AG04450 (cell line): ENCODE data around the gene EGF. TPM values are rescaled to one million over a fixed set of nuclear protein-coding genes. Genes with fewer than 3 reads are reported as not detected.

Source experiments
- CTCF ChIA-PET: fragments of 300-600, 350-600 bp; formaldehyde crosslinking; extraction: SDS; loops from one replicate; lab custom pipeline; 2022; ENCODE audit warnings: antibody characterized with exemption, inconsistent platforms; lab: Charles Lee
- POLR2A ChIA-PET: fragments of 350-600 bp; formaldehyde crosslinking; extraction: SDS; loops from one replicate; lab custom pipeline; 2021; ENCODE audit warnings: antibody characterized with exemption, inconsistent platforms; lab: Yijun Ruan, JAX
- DNase-seq: peaks from one replicate; pipeline ENCODE4 v3.0.0-alpha.2; 2011; ENCODE audit warnings: low read depth, low spot score
- H3K27ac ChIP-seq: one replicate; pipeline ENCODE4 v1.5.1; 2012; ENCODE audit warnings: low read depth, low read length, control low read depth
- H3K27me3 ChIP-seq: one replicate; pipeline ENCODE4 v1.6.0; 2012; ENCODE audit warnings: low read length; ENCODE audit not compliant: control insufficient read depth, insufficient read depth
- H3K4me3 ChIP-seq: 2 replicates; pipeline ENCODE4 v1.5.1; 2011; ENCODE audit warnings: mild to moderate bottlenecking, low read depth, low read length, control low read depth
- H3K9me3 ChIP-seq: 2 replicates; pipeline ENCODE4 v1.5.1; 2012; ENCODE audit warnings: low read length; ENCODE audit not compliant: control insufficient read depth, insufficient read depth
- polyA plus RNA-seq: library from polyadenylated mRNA; depleted of rRNA; stranded (reverse); fragments of >200 nt; gene quantifications from 2 replicates; pipeline ENCODE4 v1.2.3, GENCODE V29; 2011
- TF ChIP-seq, protein P1 (sequence below): IDR thresholded peaks from 2 replicates; pipeline ENCODE4 v1.5.1; 2011; ENCODE audit warnings: low read depth, low read length, control low read depth, inconsistent platforms

The EGF gene
- polyA plus RNA-seq, 1 experiment = 0.14 TPM

DNA sequence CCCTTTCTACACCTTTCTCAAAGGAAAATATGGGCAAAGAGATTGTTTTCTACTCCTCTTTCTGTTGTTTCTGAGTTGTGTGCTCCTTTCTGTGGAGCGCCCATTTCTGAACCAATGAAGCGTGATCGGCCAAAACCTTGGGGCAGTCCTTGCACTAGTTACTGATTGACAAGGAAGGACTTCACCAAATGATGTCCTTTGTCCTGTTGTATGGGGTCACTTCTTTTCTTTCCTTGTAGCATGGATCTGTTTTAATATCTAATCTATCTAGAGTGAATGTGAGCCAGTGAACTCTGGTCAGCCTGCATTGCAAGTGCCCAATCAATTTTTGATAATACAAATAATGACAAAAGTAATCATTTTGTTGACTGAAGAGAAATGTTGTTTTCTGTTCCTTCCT is 94.5 kb downstream of the EGF start:
- no peak for DNase-seq
- ChIA-PET POLR2A (no interaction called here), CTCF (interaction anchor here (0.9 to 22.0 kb wide), 8 partner anchors 9 to 519 kb away, joined by 3 to 818 read pairs (median 6); partner anchors contain the start of gene ELOVL6)
- TF ChIP-seq, protein P1, sequence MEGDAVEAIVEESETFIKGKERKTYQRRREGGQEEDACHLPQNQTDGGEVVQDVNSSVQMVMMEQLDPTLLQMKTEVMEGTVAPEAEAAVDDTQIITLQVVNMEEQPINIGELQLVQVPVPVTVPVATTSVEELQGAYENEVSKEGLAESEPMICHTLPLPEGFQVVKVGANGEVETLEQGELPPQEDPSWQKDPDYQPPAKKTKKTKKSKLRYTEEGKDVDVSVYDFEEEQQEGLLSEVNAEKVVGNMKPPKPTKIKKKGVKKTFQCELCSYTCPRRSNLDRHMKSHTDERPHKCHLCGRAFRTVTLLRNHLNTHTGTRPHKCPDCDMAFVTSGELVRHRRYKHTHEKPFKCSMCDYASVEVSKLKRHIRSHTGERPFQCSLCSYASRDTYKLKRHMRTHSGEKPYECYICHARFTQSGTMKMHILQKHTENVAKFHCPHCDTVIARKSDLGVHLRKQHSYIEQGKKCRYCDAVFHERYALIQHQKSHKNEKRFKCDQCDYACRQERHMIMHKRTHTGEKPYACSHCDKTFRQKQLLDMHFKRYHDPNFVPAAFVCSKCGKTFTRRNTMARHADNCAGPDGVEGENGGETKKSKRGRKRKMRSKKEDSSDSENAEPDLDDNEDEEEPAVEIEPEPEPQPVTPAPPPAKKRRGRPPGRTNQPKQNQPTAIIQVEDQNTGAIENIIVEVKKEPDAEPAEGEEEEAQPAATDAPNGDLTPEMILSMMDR = no peak
- H3K9me3 ChIP-seq = no peaks in the 10 kb centered on the region
- no peak overlapping the region for H3K27ac ChIP-seq
- H3K27me3 ChIP-seq = no peaks in the 10 kb centered on the region
- no peak overlapping the region for H3K4me3 ChIP-seq

DNA sequence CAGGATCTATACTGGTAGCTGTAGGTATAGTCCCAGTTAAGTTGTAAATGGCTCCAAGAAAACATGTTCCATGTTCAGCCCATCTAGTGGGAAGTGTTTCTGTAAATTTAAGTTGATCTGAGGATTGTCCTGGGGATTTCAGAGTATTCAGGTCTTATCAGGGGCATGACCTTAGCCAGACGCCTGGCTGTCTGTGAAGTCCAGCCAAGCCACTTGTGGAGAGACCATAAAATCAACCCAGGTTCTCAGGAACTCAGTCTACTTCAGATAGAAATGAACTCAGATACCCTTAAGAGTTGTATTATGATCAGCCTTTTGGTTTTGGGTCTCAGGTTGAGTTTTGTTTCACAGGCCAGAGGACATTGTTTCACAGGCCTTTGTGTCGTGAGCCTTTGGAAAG is 95.9 kb downstream of the EGF start:
- ChIA-PET CTCF (interaction anchor here (1.1 to 22.0 kb wide), 2 partner anchors 40 to 504 kb away, joined by 3 to 818 read pairs; no protein-coding TSS in a partner anchor), POLR2A (no interaction called here)

DNA sequence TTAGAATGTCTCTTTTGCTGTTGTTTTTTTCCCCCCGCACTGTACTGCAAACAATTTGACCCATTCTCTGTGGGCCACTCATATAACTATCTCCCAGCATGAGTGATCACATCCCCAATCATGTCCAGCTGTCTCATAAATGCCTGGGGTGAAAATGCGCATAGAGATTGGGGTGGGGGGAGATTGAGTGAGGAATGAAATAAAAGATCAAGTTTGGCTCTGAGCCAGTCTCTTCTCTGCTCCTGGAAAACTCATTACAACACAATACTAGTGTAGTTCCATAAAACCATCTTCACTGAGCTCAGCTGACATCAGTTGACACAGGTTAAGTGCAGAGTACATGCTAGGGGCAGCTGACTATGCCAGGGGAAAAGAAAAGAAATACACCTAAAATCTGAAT is 96.9 kb downstream of the EGF start:
- CTCF ChIA-PET = interaction anchor here (0.9 to 22.0 kb wide), 3 partner anchors 11 to 503 kb away, joined by 4 to 818 read pairs (median 7); no protein-coding TSS in a partner anchor
- POLR2A ChIA-PET = no interaction called here

More for the DNA sequence above, 95.9 kb downstream of the EGF start:
- no peaks in the 10 kb centered on the region for H3K9me3 ChIP-seq
- DNase-seq = no peak
- no peak overlapping the region for H3K4me3 ChIP-seq
- TF ChIP-seq, protein P1 = no peak
- H3K27me3 ChIP-seq = no peaks in the 10 kb centered on the region
- H3K27ac ChIP-seq = no peak overlapping the region

DNA sequence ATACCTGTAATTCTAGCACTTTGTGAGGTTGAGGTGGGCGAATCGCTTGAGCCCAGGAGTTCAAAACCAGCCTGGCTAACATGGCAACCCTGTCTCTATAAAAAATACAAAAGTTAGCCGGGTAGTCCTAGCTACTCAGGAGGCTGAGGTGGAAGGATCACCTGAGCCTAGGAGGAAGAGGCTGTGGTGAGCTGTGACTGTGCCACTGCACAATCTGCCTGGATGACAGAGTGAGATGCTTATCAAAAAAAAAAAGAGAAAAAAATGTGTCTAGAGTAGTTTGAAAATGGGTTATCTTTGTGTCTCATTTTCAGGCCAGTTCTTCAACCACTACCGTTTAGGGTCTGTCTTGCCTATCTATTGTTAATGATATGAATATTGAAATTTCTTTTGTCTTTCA is 98.1 kb downstream of the EGF start:
- POLR2A ChIA-PET = no interaction called here
- Histone ChIP-seq H3K4me3 (no peak overlapping the region), H3K9me3 (no peaks in the 10 kb centered on the region), H3K27ac (no peak overlapping the region), H3K27me3 (no peaks in the 10 kb centered on the region)
- TF ChIP-seq, protein P1 = no peak
- DNase-seq = no peak
- CTCF ChIA-PET = interaction anchor here (2.1 to 22.0 kb wide), 2 partner anchors 12 to 502 kb away, joined by 7 to 818 read pairs; no protein-coding TSS in a partner anchor

More for the DNA sequence above, 96.9 kb downstream of the EGF start:
- no peaks in the 10 kb centered on the region for H3K27me3 ChIP-seq
- no peak overlapping the region for H3K27ac ChIP-seq
- H3K4me3 ChIP-seq = no peak overlapping the region
- no peak for DNase-seq
- no peaks in the 10 kb centered on the region for H3K9me3 ChIP-seq
- TF ChIP-seq, protein P1 = no peak

DNA sequence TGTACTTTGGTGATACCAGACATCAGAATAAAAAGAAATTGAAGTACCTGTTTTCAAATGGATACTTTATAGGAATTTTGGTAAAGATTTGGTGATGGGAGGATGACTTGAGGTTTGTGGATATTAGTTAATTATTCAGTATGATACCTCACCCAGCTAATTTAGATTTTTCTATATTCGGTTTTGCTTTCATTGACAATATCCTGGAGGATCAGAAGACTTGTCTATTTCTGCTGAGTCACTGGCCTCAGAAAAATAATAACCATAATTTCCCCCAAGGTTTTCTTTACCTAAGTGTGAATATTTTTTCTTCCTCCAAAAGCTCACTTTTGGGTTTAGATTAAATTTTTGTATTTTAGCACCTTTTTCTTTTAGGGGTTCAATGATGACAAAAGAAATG is 100.2 kb downstream of the EGF start:
- ChIA-PET POLR2A (no interaction called here), CTCF (interaction anchor here (1.0 to 22.0 kb wide), 3 partner anchors 37 to 500 kb away, joined by 3 to 818 read pairs (median 4); no protein-coding TSS in a partner anchor)
- Histone ChIP-seq H3K27me3 (no peaks in the 10 kb centered on the region), H3K27ac (no peak overlapping the region), H3K9me3 (no peaks in the 10 kb centered on the region), H3K4me3 (no peak overlapping the region)
- no peak for DNase-seq
- TF ChIP-seq, protein P1 = no peak
